Measurements from ENCODE around the gene AKAP13.

AKAP13 gene

GRCh38 chr15:85394554-85395333 is 14.3 kb downstream of the AKAP13 start:
- H3K9ac ChIP-seq (ENCODE audit: low read depth, low read length, poor library complexity), result no peak overlapping the region
- no peak overlapping the region for H3K18ac ChIP-seq (ENCODE audit: low read length)
- H2AK5ac ChIP-seq (ENCODE audit: low read depth, low read length), result no peak overlapping the region
- H3K4me2 ChIP-seq (ENCODE audit: insufficient read depth, low read length, poor library complexity, severe bottlenecking), result no peak overlapping the region
- DNase-seq (ENCODE audit: low spot score), result no peak
- no peak overlapping the region for H2BK5ac ChIP-seq (ENCODE audit: low read length)
- peaks cover 2% of the 10 kb centered on the region for H3K79me1 ChIP-seq (ENCODE audit: low read depth, low read length)
- H3K4me1 ChIP-seq (ENCODE audit: control insufficient read depth in 2 of 2, insufficient read depth in 1 of 2, low read depth in 1 of 2, low read length in 2 of 2), result peaks cover 8 to 9% of the 10 kb centered on the region in 2 donors
- H3K9me3 ChIP-seq (replicated peaks in 1 of 2; ENCODE audit: control insufficient read depth in 2 of 2, insufficient read depth in 1 of 2, low read depth in 1 of 2, low read length in 2 of 2), result peaks cover 0 to 4% of the 10 kb centered on the region in 2 donors
- no peak overlapping the region for H4K91ac ChIP-seq (ENCODE audit: low read depth, low read length, poor library complexity)
- no peak overlapping the region for H3K4ac ChIP-seq (ENCODE audit: low read length)
- no peak overlapping the region for H4K8ac ChIP-seq (ENCODE audit: low read depth, low read length)
- no peak overlapping the region for H3K14ac ChIP-seq (ENCODE audit: low read length)
- H3K23ac ChIP-seq (ENCODE audit: low read depth, low read length, poor library complexity), result no peak overlapping the region
- H2BK120ac ChIP-seq (ENCODE audit: low read depth, low read length), result no peak overlapping the region
- no peak overlapping the region for H3K4me3 ChIP-seq (ENCODE audit: low read length in 2 of 2)
- H3K27me3 ChIP-seq (ENCODE audit: control insufficient read depth in 3 of 3, insufficient read depth in 3 of 3, low read depth in 1 of 3, low read length in 3 of 3), result no peaks in the 10 kb centered on the region
- no peak overlapping the region for H2BK12ac ChIP-seq (ENCODE audit: low read length)
- H3K36me3 ChIP-seq (replicated peaks in 1 of 2; ENCODE audit: control insufficient read depth in 2 of 2, insufficient read depth in 2 of 2, low read length in 2 of 2), result peaks cover 0 to 2% of the 10 kb centered on the region in 2 donors
- no peak overlapping the region for H2AFZ ChIP-seq (ENCODE audit: low read length)
- H3K27ac ChIP-seq (replicated peaks; ENCODE audit: low read length), result no peak overlapping the region
- no peak overlapping the region for H2BK15ac ChIP-seq (ENCODE audit: low read length)
- WGBS, 2 donors (ENCODE audit: extremely low coverage in 2 of 2, insufficient read length in 2 of 2, insufficient replicate concordance in 1 of 2), result no CpG with 5 or more reads among the region's 2 CpGs

- Histone ChIP-seq H3K4ac (ENCODE audit: low read length) (no peak overlapping the region), H2BK120ac (ENCODE audit: low read depth, low read length) (no peak overlapping the region), H4K91ac (ENCODE audit: low read depth, low read length, poor library complexity) (no peak overlapping the region), H2BK15ac (ENCODE audit: low read length) (no peak overlapping the region), H2AK5ac (ENCODE audit: low read depth, low read length) (no peak overlapping the region), H3K4me2 (ENCODE audit: insufficient read depth, low read length, poor library complexity, severe bottlenecking) (no peak overlapping the region), H3K14ac (ENCODE audit: low read length) (no peak overlapping the region), H3K23ac (ENCODE audit: low read depth, low read length, poor library complexity) (no peak overlapping the region), H3K18ac (ENCODE audit: low read length) (no peak overlapping the region), H3K4me1 (ENCODE audit: control insufficient read depth in 2 of 2, insufficient read depth in 1 of 2, low read depth in 1 of 2, low read length in 2 of 2) (peaks cover 8 to 9% of the 10 kb centered on the region in 2 donors), H2BK5ac (ENCODE audit: low read length) (no peak overlapping the region), H4K8ac (ENCODE audit: low read depth, low read length) (no peak overlapping the region), H3K36me3 (replicated peaks in 1 of 2; ENCODE audit: control insufficient read depth in 2 of 2, insufficient read depth in 2 of 2, low read length in 2 of 2) (no peaks in the 10 kb centered on the region), H3K9me3 (replicated peaks in 1 of 2; ENCODE audit: control insufficient read depth in 2 of 2, insufficient read depth in 1 of 2, low read depth in 1 of 2, low read length in 2 of 2) (peaks cover 0 to 4% of the 10 kb centered on the region in 2 donors), H3K9ac (ENCODE audit: low read depth, low read length, poor library complexity) (no peak overlapping the region), H3K4me3 (ENCODE audit: low read length in 2 of 2) (no peak overlapping the region), H3K79me1 (ENCODE audit: low read depth, low read length) (peaks cover under 1% of the 10 kb centered on the region), H2AFZ (ENCODE audit: low read length) (no peak overlapping the region), H2BK12ac (ENCODE audit: low read length) (no peak overlapping the region), H3K27ac (replicated peaks; ENCODE audit: low read length) (no peak overlapping the region), H3K27me3 (ENCODE audit: control insufficient read depth in 3 of 3, insufficient read depth in 3 of 3, low read depth in 1 of 3, low read length in 3 of 3) (no peaks in the 10 kb centered on the region)
- no peak for DNase-seq (ENCODE audit: low spot score)
- WGBS, 2 donors (ENCODE audit: extremely low coverage in 2 of 2, insufficient read length in 2 of 2, insufficient replicate concordance in 1 of 2), result no CpG with 5 or more reads among the region's 3 CpGs
These were observed 16.2 kb downstream of the AKAP13 start for GRCh38 chr15:85396554-85396953.

GRCh38 chr15:85397151-85397550 is 16.7 kb downstream of the AKAP13 start:
- Histone ChIP-seq H3K79me1 (ENCODE audit: low read depth, low read length) (no peaks in the 10 kb centered on the region), H2AK5ac (ENCODE audit: low read depth, low read length) (no peak overlapping the region), H3K18ac (ENCODE audit: low read length) (no peak overlapping the region), H3K9me3 (replicated peaks in 1 of 2; ENCODE audit: control insufficient read depth in 2 of 2, insufficient read depth in 1 of 2, low read depth in 1 of 2, low read length in 2 of 2) (peaks cover 0 to 4% of the 10 kb centered on the region in 2 donors), H3K4me2 (ENCODE audit: insufficient read depth, low read length, poor library complexity, severe bottlenecking) (no peak overlapping the region), H2BK12ac (ENCODE audit: low read length) (no peak overlapping the region), H2BK120ac (ENCODE audit: low read depth, low read length) (no peak overlapping the region), H4K8ac (ENCODE audit: low read depth, low read length) (no peak overlapping the region), H3K14ac (ENCODE audit: low read length) (no peak overlapping the region), H3K4me1 (ENCODE audit: control insufficient read depth in 2 of 2, insufficient read depth in 1 of 2, low read depth in 1 of 2, low read length in 2 of 2) (peaks cover 9% of the 10 kb centered on the region in 2 donors), H3K23ac (ENCODE audit: low read depth, low read length, poor library complexity) (no peak overlapping the region), H3K4ac (ENCODE audit: low read length) (no peak overlapping the region), H3K27me3 (ENCODE audit: control insufficient read depth in 3 of 3, insufficient read depth in 3 of 3, low read depth in 1 of 3, low read length in 3 of 3) (no peaks in the 10 kb centered on the region), H3K4me3 (ENCODE audit: low read length in 2 of 2) (no peak overlapping the region), H3K9ac (ENCODE audit: low read depth, low read length, poor library complexity) (no peak overlapping the region), H2BK5ac (ENCODE audit: low read length) (no peak overlapping the region), H2AFZ (ENCODE audit: low read length) (no peak overlapping the region), H3K36me3 (replicated peaks in 1 of 2; ENCODE audit: control insufficient read depth in 2 of 2, insufficient read depth in 2 of 2, low read length in 2 of 2) (no peaks in the 10 kb centered on the region), H3K27ac (replicated peaks; ENCODE audit: low read length) (no peak overlapping the region), H4K91ac (ENCODE audit: low read depth, low read length, poor library complexity) (no peak overlapping the region), H2BK15ac (ENCODE audit: low read length) (no peak overlapping the region)
- no CpG with 5 or more reads among the region's 3 CpGs for WGBS, 2 donors (ENCODE audit: extremely low coverage in 2 of 2, insufficient read length in 2 of 2, insufficient replicate concordance in 1 of 2)
- DNase-seq (ENCODE audit: low spot score), result no peak

GRCh38 chr15:85397926-85398325 is 17.5 kb downstream of the AKAP13 start:
- Histone ChIP-seq H2BK12ac (ENCODE audit: low read length) (no peak overlapping the region), H3K27me3 (ENCODE audit: control insufficient read depth in 3 of 3, insufficient read depth in 3 of 3, low read depth in 1 of 3, low read length in 3 of 3) (no peaks in the 10 kb centered on the region), H3K36me3 (replicated peaks in 1 of 2; ENCODE audit: control insufficient read depth in 2 of 2, insufficient read depth in 2 of 2, low read length in 2 of 2) (no peaks in the 10 kb centered on the region), H4K8ac (ENCODE audit: low read depth, low read length) (no peak overlapping the region), H3K4me2 (ENCODE audit: insufficient read depth, low read length, poor library complexity, severe bottlenecking) (no peak overlapping the region), H2BK5ac (ENCODE audit: low read length) (no peak overlapping the region), H3K27ac (replicated peaks; ENCODE audit: low read length) (no peak overlapping the region), H3K79me1 (ENCODE audit: low read depth, low read length) (no peaks in the 10 kb centered on the region), H3K9me3 (replicated peaks in 1 of 2; ENCODE audit: control insufficient read depth in 2 of 2, insufficient read depth in 1 of 2, low read depth in 1 of 2, low read length in 2 of 2) (peaks cover 0 to 4% of the 10 kb centered on the region in 2 donors), H3K14ac (ENCODE audit: low read length) (no peak overlapping the region), H4K91ac (ENCODE audit: low read depth, low read length, poor library complexity) (no peak overlapping the region), H3K18ac (ENCODE audit: low read length) (no peak overlapping the region), H3K4me3 (ENCODE audit: low read length in 2 of 2) (no peak overlapping the region), H3K9ac (ENCODE audit: low read depth, low read length, poor library complexity) (no peak overlapping the region), H3K4ac (ENCODE audit: low read length) (no peak overlapping the region), H2BK120ac (ENCODE audit: low read depth, low read length) (no peak overlapping the region), H3K4me1 (ENCODE audit: control insufficient read depth in 2 of 2, insufficient read depth in 1 of 2, low read depth in 1 of 2, low read length in 2 of 2) (peaks cover 6 to 12% of the 10 kb centered on the region in 2 donors), H2BK15ac (ENCODE audit: low read length) (no peak overlapping the region), H2AFZ (ENCODE audit: low read length) (no peak overlapping the region), H3K23ac (ENCODE audit: low read depth, low read length, poor library complexity) (no peak overlapping the region), H2AK5ac (ENCODE audit: low read depth, low read length) (no peak overlapping the region)
- WGBS, 2 donors (ENCODE audit: extremely low coverage in 2 of 2, insufficient read length in 2 of 2, insufficient replicate concordance in 1 of 2), result no CpG with 5 or more reads among the region's 3 CpGs
- no peak for DNase-seq (ENCODE audit: low spot score)

Data from neuronal stem cell (in vitro differentiated cells).